Fibroblast of villous mesenchyme (primary cell): ENCODE results near the gene GOLGA6D. TPM values are rescaled to one million over a fixed set of nuclear protein-coding genes. Genes with fewer than 3 reads are reported as not detected.
"Not testable (repeated sequence)": the region's sequence is repeated elsewhere in the genome, so short reads cannot be mapped to it uniquely, and the experiment has no call there.

ENCODE experiments used
- DNase-seq: peaks from one replicate; pipeline ENCODE4 v3.0.0-alpha.2; 2010; ENCODE audit warnings: low read depth
- H3K4me3 ChIP-seq: 2 replicates; pipeline ENCODE4 v1.5.1; 2011; ENCODE audit warnings: low read depth, mild to moderate bottlenecking, low read length
- CTCF ChIP-seq: IDR thresholded peaks from 2 replicates; pipeline ENCODE4 v1.5.1; 2012; ENCODE audit warnings: low read depth, mild to moderate bottlenecking, low read length; ENCODE audit not compliant: insufficient read depth
- total RNA-seq: library from RNA; depleted of rRNA; stranded (reverse); fragments of >200 nt; gene quantifications from 2 replicates; pipeline ENCODE4 v1.2.3, GENCODE V29; 2012

The GOLGA6D gene, protein sequence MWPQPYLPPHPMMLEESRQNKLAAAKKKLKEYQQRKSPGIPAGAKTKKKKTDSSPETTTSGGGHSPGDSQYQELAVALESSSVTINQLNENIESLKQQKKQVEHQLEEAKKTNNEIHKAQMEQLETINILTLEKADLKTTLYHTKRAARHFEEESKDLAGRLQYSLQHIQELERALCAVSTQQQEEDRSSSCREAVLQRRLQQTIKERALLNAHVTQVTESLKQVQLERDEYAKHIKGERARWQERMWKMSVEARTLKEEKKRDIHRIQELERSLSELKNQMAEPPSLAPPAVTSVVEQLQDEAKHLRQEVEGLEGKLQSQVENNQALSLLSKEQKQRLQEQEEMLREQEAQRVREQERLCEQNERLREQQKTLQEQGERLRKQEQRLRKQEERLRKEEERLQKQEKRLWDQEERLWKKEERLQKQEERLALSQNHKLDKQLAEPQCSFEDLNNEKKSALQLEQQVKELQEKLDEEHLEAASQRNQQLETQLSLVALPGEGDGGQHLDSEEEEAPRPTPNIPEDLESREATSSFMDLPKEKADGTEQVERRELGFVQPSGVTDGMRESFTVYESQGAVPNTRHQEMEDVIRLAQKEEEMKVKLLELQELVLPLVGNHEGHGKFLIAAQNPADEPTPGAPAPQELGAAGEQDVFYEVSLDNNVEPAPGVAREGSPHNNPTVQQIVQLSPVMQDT
- total RNA-seq, result not detected in 2 replicates

- not testable (repeated sequence) for DNase-seq, H3K4me3 ChIP-seq
These were observed at the start of gene GOLGA6D for GRCh38 chr15:75282572-75282971. Gene GOLGA6D (plus strand): TSS chr15:75282835. CDS start chr15:75282876, 41 bp downstream.

- H3K4me3 ChIP-seq, result no peak overlapping the region
- no peak for TF ChIP-seq CTCF
- DNase-seq, result no peak
These were observed 49.0 kb upstream of the GOLGA6D start for GRCh38 chr15:75233504-75234190.

GRCh38 chr15:75234191-75234810 is 48.3 kb upstream of the GOLGA6D start:
- no peak for DNase-seq
- no peak for TF ChIP-seq CTCF
- no peak overlapping the region for H3K4me3 ChIP-seq

DNA sequence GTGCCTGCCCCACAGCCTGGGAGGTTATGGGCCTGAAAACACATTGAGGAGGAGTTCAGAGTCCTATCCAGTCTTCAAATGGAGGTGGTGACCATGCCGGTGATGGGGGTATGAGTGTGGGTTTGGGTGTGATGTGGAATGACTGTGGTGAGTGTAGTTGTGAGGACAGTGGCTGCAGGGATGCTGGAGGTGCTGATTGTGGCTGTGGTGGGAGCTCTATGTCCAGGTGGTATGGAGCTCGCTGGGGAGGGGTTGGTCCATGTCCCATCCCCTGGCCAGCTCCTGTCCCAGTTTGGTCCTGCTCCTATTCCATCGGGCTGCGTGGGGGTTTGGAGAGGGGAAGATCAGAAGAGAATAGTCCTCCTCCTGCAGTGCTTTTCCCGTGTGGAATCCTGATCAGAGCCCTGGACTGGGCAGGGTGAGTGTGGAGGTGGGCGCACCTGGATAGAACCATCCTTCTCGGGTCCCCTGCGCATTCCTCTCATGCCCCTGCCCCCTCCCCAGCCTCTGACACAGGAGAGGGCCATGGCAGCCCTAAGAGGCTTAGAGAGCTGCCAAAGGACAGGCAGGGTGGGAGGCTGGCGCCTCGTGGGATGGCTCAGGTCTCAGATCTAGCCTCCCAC is 47.5 kb upstream of the GOLGA6D start:
- no peak for DNase-seq
- no peak overlapping the region for H3K4me3 ChIP-seq
- no peak for TF ChIP-seq CTCF

- no peak overlapping the region for H3K4me3 ChIP-seq
- no peak for TF ChIP-seq CTCF
- DNase-seq, result no peak
These were observed 46.6 kb upstream of the GOLGA6D start for GRCh38 chr15:75235760-75236729.

- no peak for DNase-seq
- TF ChIP-seq CTCF, result no peak
- no peak overlapping the region for H3K4me3 ChIP-seq
These were observed 45.2 kb upstream of the GOLGA6D start for GRCh38 chr15:75237316-75237982.
